HG02571 (cell line): ENCODE results near the gene DPYSL5.
"Not testable (repeated sequence)": the region's sequence is repeated elsewhere in the genome, so short reads cannot be mapped to it uniquely, and the experiment has no call there.

Experiments used
- ATAC-seq: cut with Tn5 transposase; IDR thresholded peaks from one replicate; pipeline ENCODE4 v1.9.1; 2021; ENCODE audit warnings: mild to moderate bottlenecking, moderate library complexity; ENCODE audit not compliant: unreplicated experiment

DPYSL5 gene

DNA sequence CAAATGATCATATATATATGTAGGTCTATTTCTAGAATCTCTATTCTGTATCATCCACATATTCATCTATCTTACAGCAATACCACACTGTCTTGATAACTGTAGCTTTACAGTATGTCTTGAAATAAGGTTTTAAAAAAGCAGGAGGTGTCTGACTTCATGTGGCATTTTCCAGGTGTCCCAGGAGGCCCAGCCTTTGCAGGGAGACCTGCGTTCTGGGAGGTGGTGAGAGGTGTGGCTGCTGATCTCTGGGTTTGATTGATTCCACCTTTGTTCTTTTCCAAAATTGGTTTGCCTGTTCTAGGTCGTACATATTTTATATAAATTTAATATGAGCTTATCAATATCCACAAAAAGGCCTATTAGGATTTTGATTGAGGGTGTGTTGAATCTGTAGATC, 26.6 kb downstream of the DPYSL5 start:
- ATAC-seq = no peak

DNA sequence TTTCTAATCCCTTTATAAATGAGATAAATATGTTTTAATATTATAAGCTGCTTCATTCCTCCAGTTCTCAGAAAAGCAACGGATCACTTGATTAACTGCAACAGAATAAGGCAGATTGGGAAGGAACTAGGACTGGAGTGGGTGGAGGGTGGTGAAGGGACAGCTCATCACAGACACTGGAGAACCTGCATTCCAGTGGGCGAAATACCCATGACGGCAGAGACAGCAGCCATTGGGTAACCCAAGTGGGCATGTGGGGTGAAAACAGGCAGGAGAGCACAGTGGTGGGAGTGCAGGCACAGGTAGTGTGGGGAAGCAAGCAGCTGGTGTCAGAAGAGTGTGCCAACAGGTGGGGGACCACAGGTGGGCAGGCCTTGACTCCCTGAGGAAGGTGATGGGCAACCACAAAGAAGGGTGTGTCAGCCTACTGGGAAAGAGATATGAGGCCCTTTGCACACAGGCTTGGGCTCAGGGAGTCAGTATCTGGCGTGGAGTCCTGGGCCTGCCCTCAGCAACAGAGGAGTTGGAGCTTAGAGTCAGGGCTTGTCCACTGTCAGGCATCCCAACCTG, 27.2 kb downstream of the DPYSL5 start:
- no peak for ATAC-seq

DNA sequence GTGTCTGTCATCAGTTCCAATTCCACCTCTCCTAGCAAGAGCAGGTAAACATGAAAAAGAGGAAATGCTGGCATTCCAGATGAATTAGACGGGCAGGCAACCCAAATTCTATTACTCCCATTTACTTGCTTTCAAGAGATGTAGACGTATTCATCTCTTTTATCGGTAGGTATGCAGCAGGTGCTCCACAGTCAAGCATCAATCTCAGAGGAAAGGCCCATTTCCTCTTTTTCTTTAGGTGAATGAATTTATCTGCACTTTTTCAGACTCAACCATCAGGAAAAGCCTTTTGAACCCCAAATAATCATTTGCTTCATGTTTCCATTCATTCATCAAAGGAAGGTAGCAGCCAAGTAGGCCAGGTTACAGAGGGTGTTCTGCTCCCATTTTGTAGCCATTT, 27.9 kb downstream of the DPYSL5 start:
- no peak for ATAC-seq

DNA sequence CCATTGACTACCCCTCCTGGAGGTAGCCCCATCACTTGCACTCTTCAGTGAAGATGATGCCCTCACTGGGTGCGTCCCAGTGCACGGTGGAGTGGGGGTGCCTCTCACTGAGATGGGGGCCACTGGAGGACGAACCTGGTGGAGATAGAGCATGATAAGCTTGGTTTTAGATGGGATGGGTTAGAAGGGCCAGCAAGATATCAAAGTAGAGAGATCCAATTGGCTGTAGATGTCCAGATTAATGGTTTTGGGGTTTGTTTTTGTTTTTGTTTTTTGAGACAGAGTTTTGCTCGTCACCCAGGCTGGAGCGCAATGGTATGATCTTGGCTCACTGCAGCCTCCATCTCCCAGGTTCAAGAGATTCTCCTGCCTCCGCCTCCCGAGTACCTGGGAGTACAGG, 28.3 kb downstream of the DPYSL5 start:
- ATAC-seq = no peak

DNA sequence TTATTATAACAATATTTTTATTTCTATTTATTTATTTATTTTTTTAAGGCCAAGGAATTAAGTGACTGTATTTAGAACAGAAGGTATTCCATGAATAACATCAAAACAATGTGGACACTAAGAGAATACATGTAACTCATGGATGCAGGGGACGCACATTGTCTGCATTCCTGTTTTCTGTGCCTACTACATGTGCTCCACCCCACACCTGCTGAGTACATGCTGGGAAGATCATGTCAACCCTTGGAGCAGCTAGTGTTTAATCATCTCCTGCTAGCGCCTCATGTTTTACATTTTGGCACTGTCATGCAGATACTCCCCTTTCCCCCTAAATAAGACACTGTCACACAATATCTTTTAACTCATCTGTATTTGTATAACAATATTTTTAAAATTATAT, 29.3 kb downstream of the DPYSL5 start:
- ATAC-seq = no peak

DNA sequence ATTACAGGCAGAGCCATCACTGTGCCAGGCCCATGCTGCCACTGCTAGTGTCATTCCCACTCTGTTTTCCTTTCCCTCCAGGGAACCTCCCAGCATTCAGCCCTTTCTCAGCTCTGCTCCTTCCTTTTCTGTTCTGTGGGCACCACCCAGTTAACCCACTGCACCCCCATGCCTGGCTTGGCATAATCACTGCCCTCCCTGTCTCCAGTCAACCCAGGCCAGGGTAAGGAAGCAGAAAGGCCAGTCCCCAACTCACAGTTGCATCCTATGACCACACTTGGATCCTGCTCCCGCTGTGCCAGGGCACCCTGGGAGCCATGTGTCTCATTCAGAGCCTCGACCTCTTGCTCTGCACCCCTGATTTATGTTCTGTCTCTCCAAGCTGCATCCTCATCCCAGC, 32.2 kb downstream of the DPYSL5 start:
- ATAC-seq = no peak

DNA sequence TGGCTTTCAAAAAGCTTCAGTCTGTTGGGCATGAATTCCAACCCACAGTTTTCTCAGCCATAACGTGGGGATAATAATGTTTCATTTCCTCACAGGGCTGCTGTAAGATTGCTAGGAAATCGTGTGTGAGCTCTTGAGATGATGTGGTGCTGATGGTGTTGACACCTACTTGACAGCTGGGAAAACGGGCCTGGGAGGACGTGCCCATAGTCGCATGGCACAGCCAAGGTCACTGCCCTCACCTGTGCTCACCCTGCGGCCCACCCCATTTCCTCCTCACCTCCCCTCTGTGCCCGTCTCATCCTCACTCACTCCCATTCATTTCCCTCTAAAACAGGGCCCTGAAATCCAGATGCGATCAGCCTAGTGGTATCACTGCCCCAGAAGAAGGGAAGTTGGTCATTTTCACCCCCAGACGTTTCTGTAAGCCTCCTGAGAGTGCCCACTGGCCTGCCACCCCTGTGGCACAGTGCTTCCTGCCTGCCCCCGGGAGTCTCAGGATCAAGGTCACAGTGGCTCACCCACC, 33.0 kb downstream of the DPYSL5 start:
- no peak for ATAC-seq

DNA sequence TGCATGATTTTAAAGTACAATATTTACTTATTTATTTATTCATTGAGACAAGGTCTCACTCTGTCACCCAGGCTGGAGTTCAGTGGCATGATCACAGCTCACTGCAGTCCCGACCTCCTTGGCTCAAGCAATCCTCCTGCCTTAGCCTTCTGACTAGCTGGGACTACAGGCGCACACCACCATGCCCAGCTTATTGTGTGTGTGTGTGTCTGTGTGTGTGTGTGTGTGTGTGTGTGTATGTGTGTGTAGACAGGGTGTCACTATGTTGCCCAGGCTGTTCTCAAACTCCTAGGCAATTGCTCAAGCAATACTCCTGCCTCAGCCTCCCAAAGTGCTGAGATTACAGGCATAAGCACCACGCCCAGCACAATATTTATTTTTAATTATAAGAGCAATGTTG, 34.3 kb downstream of the DPYSL5 start:
- not testable (repeated sequence) for ATAC-seq

DNA sequence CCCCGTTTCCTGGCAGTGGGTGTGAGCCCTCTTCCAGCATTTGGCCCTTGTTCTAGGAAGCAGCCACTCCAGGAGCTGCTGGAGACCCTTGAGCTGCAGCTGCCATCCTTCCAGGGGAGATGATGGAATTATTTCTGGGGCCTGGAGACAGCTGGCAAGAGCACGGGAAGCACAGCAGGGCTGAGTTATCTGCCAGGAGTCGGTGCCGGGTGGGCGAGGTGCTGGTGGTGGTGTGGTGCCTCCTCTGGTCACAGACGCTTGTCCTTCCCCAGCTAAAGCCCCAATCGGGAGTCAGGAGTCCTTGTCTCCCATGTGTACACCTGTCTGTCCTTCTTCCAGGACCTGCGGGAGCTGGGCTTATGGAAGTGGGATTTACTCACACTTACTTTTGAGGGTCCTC, 36.0 kb downstream of the DPYSL5 start:
- ATAC-seq = no peak

DNA sequence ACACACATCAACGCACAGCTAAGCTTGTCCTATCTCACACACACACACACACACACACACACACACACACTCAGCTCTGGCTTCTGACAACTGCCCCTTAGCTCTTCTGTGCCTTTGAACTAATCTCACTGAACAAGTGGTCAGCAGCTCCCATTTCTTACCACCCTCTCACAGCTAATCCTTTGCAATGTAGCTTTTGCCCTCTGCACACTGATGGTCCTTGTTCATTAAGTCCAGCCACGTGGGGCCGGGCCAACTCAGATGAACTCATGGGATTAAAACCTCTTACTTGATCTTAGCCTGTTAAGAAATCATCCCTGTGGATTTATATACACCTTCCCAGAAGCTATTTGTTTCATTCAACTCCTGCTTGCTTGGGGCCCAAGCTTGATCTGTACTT, 36.6 kb downstream of the DPYSL5 start:
- no peak for ATAC-seq

DNA sequence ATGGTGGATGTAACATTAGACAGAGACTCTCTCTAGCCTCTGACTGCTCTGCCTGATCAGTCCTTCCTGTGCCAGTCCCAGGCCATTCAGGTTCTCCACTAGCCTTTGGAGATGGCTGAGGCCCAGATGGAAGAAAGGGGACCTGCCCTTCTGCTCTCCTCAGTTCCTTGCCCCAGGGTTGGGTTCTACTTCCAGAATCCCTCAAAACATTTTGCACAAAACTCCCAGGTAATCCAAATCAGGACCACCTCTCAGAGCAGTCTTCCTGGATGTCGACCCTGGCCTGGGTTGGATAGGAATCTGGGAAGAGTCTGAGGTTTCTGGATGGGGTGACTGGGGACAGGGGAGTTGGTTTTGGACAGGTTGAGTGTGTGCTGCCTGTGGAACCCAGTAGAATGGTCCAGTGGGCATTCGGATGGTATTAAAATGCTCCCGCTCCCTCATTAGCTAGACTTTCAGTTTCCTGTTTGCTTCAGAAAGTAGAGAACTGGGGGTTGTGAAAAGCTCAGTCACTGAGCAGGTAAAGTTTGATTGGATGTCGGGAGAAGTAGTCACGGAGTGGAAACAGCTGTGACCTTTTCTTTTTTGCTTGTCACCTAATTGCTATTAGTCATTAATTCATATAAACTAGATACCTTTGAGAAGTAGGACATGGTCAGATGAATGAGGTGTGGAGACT, 37.9 kb downstream of the DPYSL5 start:
- ATAC-seq = no peak

DNA sequence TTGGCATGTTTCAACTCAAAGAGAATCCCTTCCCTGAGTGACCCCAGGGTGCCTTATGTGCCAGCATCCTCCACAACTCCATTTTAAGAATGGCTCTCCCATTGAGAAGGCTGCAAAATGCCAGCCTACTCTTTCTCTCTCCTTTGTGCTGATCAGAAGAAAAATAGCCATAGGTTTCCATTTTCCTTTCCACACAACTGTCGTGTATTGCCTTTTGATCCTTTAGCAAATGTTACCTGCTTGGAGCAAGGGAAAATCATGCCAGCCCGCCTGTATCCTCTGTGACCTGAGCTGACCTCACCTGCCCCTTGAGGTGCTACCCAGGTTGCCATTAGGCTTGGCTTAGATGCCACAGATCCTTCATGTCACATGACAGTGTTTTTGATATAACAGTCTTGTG, 38.8 kb downstream of the DPYSL5 start:
- no peak for ATAC-seq

DNA sequence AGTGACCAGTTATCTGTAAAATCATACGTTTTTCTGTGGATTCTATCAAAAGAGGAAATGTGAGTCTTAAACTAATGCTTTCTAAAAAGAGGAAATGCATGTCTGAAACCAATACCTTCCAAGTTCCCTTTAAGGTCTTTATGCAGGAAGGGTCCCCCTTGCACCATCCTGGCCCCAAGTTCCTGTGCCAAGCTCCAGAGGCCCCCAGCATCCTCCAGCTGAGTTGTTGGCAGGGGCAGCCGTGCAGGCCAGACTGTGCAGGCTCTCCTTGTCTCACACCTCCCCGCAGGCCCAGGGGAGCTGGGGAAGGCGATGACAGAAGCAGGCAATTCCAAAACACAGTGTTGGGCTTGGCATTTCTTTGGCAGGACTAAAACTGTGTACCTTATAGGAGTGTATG, 39.2 kb downstream of the DPYSL5 start:
- no peak for ATAC-seq

DNA sequence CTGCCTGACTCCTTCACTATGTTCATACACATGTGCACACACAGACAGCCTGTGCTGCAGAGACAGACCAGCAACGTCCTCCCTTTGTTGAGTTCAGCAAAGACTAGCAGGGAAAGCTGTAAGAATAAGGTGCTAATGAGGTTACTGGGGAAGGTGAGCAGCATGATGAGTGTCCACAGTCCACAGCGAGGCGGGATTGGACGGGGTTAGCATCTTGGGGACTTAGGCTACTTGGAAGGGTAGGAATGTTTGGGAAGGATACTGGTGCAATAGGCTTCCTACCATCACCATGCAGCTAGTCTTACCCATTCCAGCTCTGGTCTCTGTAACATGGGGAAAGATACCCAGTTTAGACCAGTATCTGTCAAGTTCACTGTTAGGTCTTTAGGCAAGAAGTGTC, 41.9 kb downstream of the DPYSL5 start:
- no peak for ATAC-seq

DNA sequence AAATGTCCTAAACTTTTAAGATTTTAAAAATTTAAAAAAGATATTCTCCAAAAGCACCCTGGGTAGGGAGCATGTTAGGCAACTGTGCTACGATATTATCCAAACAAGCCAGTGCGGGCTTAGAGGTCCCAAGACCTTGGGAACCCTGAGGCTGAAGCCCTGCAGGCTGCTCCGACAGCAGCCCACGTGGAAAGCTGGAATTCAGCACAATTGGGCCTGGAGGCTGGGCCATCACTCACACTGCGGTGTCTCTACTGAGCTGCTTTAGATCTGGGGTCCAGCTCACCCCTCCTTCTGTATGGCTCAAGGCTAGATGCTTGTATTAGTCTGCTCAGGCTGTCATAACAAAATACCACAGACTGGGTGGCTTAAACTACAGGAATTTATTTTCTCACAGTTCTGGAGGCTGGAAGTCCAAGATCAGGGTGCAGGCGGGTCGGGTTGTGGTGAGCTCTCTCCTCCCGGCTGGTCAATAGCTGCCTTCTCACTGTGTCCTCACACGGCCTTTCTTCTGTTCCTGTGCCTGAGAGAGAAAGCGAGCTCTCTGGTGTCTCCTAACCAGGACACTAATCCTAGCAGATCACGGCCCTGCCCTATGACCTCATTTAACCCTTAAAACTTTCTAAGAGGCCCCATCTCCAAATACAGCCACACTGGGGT, 42.5 kb downstream of the DPYSL5 start:
- ATAC-seq = no peak

DNA sequence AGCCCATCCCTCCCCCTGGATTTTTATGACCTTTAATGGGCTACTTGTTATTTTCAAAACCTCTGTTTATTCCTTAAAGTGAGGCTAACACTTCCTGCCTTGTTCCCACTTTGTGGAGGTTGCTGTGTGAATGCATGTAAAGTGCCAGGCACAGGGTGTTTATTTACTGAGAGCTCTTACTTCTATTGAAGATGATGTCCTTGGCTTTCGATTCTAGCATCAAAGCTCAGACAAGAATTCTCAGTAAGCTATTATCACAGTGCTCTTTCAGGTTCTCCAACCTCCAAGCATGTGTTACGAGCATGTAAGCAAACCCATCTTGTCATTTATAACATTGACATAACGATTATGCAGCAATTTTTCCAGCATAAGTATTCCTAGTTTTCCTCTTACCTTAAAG, 44.2 kb downstream of the DPYSL5 start:
- no peak for ATAC-seq

DNA sequence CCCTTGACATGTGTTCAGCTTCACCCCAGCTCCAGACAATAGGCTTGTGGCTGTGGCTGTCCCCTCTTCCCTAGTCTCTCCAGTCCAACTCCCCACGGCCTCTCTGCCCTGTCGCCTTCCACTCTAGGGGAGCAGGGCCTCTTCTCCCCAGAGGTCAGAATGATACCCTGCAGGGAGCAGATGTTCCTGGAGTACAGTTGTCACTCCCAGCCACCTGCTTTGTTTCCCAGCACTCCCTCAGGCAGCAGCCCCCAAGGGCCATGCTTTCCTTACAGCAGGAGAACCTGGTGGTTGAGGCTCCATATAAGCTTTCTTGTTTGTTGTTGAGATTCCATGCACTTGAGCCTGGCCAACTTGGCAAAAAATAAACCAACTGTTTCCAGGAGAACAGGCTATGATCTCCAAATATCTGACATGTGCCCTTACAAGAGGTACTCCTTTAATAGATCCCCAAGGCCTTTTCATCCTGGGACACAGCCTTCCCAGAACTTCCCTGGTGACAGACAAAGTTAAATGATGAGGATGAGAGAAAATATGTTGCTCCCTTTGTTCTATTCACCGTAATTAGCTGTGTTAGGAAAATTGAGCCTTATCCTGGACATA, 45.1 kb downstream of the DPYSL5 start:
- no peak for ATAC-seq

DNA sequence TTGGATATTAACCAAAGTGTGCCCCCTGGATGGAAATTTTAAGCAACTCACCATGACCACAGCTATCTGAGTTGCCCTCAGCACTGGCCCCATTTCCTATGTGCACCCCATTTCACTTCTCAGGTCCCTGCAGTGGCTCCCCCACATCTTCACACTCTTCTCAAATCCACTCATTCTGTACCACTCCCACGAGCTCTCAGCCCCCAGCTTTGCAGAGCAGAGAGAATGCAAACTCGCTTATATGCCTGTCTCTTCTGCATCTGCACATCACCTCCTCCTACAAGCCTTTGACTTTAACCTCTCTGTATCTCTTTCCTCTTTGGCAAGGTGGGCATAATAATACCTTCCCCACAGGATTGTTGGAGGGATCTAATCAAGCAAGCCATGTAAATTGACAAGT, 46.2 kb downstream of the DPYSL5 start:
- ATAC-seq = no peak

DNA sequence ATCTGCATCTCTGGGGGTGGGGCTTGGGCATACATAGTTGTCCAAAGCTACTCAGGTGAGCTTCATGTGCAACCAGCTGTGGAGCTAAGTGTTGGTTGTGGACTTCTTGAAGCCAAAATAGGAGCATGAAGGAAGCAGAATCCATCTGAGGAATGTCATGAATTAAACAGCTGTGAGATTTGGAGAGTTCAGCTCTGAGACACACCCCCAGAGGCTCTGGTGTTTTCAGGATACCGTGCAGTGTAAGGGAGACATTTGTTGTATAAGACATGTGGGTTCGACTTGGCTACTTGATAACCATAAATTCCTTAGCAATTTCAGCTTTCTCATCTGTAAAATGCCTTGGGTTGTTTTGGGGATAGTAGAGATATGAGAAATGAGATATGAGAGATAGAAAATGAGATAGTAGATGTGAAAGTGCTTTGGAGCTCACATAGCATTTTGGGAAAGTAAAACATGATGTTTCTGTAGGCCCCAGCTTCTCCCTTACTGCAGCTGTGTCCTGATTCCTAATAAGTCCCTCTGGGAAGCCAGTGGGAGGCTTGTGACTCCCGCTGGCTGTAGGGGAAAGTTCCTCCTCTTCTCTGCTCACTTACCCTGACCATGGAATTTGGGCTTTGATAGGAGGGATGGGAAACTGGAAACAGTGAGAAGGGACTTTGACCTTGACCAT, 50.0 kb downstream of the DPYSL5 start:
- no peak for ATAC-seq

DNA sequence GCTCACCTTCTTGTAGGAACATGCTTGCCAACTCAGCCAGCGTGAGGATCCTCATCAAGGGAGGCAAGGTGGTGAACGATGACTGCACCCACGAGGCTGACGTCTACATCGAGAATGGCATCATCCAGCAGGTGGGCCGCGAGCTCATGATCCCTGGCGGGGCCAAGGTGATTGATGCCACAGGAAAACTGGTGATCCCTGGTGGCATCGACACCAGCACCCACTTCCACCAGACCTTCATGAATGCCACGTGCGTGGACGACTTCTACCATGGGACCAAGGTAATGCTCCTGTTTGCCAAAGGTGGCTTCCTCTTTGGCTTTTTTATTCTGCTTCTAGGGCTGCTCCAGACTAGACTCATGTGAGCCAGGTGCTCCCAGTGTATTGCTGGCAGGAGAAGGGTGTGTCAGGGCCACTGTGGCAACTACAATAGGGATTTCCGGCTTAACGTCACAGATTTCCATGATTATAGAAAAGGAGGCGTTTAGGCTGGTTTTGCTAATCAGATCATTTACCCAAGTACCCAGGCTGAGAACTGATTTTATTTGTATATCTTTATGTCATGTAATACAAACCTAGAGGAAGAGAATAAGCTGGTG, 50.6 kb downstream of the DPYSL5 start:
- no peak for ATAC-seq
